ENCODE data around the gene C12orf42.
"Not testable (repeated sequence)": the region's sequence is repeated elsewhere in the genome, so short reads cannot be mapped to it uniquely, and the experiment has no call there.

DNA sequence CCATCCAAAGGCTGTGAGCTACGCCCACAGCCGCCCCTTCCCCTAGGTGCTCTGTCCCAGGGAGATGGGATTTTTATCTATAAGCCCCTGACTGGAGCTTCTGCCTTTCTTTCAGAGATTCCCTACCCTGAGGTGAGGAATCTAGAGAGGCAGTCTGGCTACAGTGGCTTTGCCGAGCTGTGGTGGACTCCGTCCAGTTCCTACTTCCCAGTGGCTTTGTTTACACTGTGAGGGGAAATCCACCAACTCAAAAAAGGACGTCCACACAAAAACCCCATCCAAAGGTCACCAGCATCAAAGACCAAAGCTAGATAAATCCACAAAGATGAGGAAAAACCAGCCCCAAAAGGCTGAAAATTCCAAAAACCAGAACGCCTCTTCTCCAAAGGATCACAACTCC is 70.1 kb downstream of the C12orf42 start:
- TF ChIP-seq CTCF (conservative IDR thresholded peaks at IDR 0.05; ENCODE audit: low read depth, low read length); EZH2 (IDR thresholded peaks at IDR 0.05; ENCODE audit: low read length, unreplicated experiment): not testable (repeated sequence)
